HG02840 (cell line): ENCODE data around the gene ARHGAP44.

ENCODE experiments used
- ATAC-seq: cut with Tn5 transposase; IDR thresholded peaks from one replicate; pipeline ENCODE4 v1.9.1; 2021; ENCODE audit warnings: mild to moderate bottlenecking, moderate library complexity, moderate number of reproducible peaks; ENCODE audit not compliant: unreplicated experiment, low FRiP score

The ARHGAP44 gene

GRCh38 chr17:12990041-12990808 is 200.9 kb downstream of the ARHGAP44 start:
- no peak for ATAC-seq

- no peak for ATAC-seq
Measured at GRCh38 chr17:12990926-12991325, 201.6 kb downstream of the ARHGAP44 start.

- no peak for ATAC-seq
Measured at GRCh38 chr17:12992676-12993075, 203.4 kb downstream of the ARHGAP44 start.

GRCh38 chr17:12993631-12994030 is 204.3 kb downstream of the ARHGAP44 start:
- no peak for ATAC-seq

GRCh38 chr17:12994341-12995074 is 205.2 kb downstream of the ARHGAP44 start:
- no peak for ATAC-seq

- no peak for ATAC-seq
Measured at GRCh38 chr17:12995106-12995895, 206.0 kb downstream of the ARHGAP44 start.

- no peak for ATAC-seq
Measured at GRCh38 chr17:12995896-12996295, 206.6 kb downstream of the ARHGAP44 start.

GRCh38 chr17:12996357-12996756 is 207.1 kb downstream of the ARHGAP44 start:
- ATAC-seq, result no peak

- ATAC-seq, result no peak
Measured at GRCh38 chr17:12996941-12997340, 207.6 kb downstream of the ARHGAP44 start.

GRCh38 chr17:12998461-12998860 is 209.2 kb downstream of the ARHGAP44 start:
- ATAC-seq, result no peak

- ATAC-seq, result no peak
Measured at GRCh38 chr17:12998874-12999273, 209.6 kb downstream of the ARHGAP44 start.

GRCh38 chr17:13000561-13000960 is 211.3 kb downstream of the ARHGAP44 start:
- no peak for ATAC-seq

GRCh38 chr17:13001991-13002615 is 212.8 kb downstream of the ARHGAP44 start:
- no peak for ATAC-seq

GRCh38 chr17:13002761-13003453 is 213.6 kb downstream of the ARHGAP44 start:
- no peak for ATAC-seq

GRCh38 chr17:13003454-13003851 is 214.2 kb downstream of the ARHGAP44 start:
- no peak for ATAC-seq

GRCh38 chr17:13003927-13004326 is 214.6 kb downstream of the ARHGAP44 start:
- no peak for ATAC-seq

GRCh38 chr17:13004336-13004735 is 215.0 kb downstream of the ARHGAP44 start:
- no peak for ATAC-seq

- no peak for ATAC-seq
Measured at GRCh38 chr17:13005530-13005929, 216.2 kb downstream of the ARHGAP44 start.

- ATAC-seq, result no peak
Measured at GRCh38 chr17:13008461-13008860, 219.2 kb downstream of the ARHGAP44 start.

GRCh38 chr17:13010959-13011358 is 221.7 kb downstream of the ARHGAP44 start:
- ATAC-seq, result no peak
